Liver (tissue), 9 donors: ENCODE data around the gene VAT1. TPM values are rescaled to one million over a fixed set of nuclear protein-coding genes. Genes with fewer than 3 reads are reported as not detected.

Source experiments
- DNase-seq: peaks from one replicate; pipeline ENCODE4 v3.0.0-alpha.2; 2017; ENCODE audit warnings: low spot score
- H3K27ac ChIP-seq, 2 donors: one replicate each; pipeline ENCODE4 v1.7.0; 2013; ENCODE audit warnings: inconsistent platforms in 2 of 2, low read length in 2 of 2, control low read depth in 1 of 2, low read depth in 1 of 2, mild to moderate bottlenecking in 1 of 2
- H3K27me3 ChIP-seq, 4 donors: one replicate each; pipeline versions ENCODE4 v1.6.1 to v1.7.0; 2013; ENCODE audit warnings: low read length in 3 of 4, inconsistent platforms in 1 of 4, mild to moderate bottlenecking in 1 of 4, moderate library complexity in 1 of 4; ENCODE audit not compliant: control insufficient read depth in 4 of 4, insufficient read depth in 4 of 4
- H3K36me3 ChIP-seq, 4 donors: one replicate each; pipeline versions ENCODE4 v1.6.1 to v1.7.0; 2013; ENCODE audit warnings: low read length in 3 of 4, mild to moderate bottlenecking in 3 of 4, low read depth in 1 of 4, moderate library complexity in 1 of 4; ENCODE audit not compliant: control insufficient read depth in 4 of 4, insufficient read depth in 3 of 4
- H3K4me1 ChIP-seq, 4 donors: one replicate each; pipeline versions ENCODE4 v1.6.1 to v1.7.0; 2013; ENCODE audit warnings: low read length in 3 of 4, mild to moderate bottlenecking in 3 of 4, moderate library complexity in 1 of 4; ENCODE audit not compliant: control insufficient read depth in 4 of 4, insufficient read depth in 4 of 4
- H3K4me3 ChIP-seq, 3 donors: one replicate each; pipeline versions ENCODE4 v1.6.1 to v1.7.0; 2013; ENCODE audit warnings: low read length in 3 of 3, control low read depth in 1 of 3, low read depth in 1 of 3, mild to moderate bottlenecking in 1 of 3
- H3K9ac ChIP-seq, 2 donors: one replicate each; pipeline ENCODE4 v1.7.0; 2013; ENCODE audit warnings: low read length in 2 of 2, mild to moderate bottlenecking in 2 of 2, moderate library complexity in 2 of 2, control low read depth in 1 of 2, low read depth in 1 of 2
- H3K9me3 ChIP-seq, 4 donors: one replicate each; pipeline versions ENCODE4 v1.6.1 to v1.7.0; 2013; ENCODE audit warnings: low read length in 3 of 4; ENCODE audit not compliant: control insufficient read depth in 4 of 4
- ATF3 ChIP-seq: IDR thresholded peaks from 2 replicates; pipeline ENCODE4 v1.6.1; 2016; ENCODE audit warnings: antibody characterized with exemption
- CTCF ChIP-seq: fragments of 150-350 bp; IDR thresholded peaks from 2 replicates; pipeline ENCODE4 v1.5.1; 2017; ENCODE audit warnings: improper control_type of control experiment, low read depth, low read length; ENCODE audit not compliant: missing input control
- EGR1 ChIP-seq, 2 donors: IDR thresholded peaks; 2 replicates each; pipeline ENCODE4 v1.6.1; 2016 to 2018; ENCODE audit warnings: antibody characterized with exemption in 2 of 2, low read depth in 2 of 2
- FOXA1 ChIP-seq: IDR thresholded peaks from 2 replicates; pipeline ENCODE4 v1.6.1; 2016; ENCODE audit warnings: antibody characterized with exemption
- FOXA2 ChIP-seq: IDR thresholded peaks from 2 replicates; pipeline ENCODE4 v1.6.1; 2016; ENCODE audit warnings: antibody characterized with exemption
- GABPA ChIP-seq, 2 donors: IDR thresholded peaks in 1 of 2; conservative IDR thresholded peaks in 1 of 2; 2 replicates each; pipeline ENCODE4 v1.6.1; 2016; ENCODE audit warnings: antibody characterized with exemption in 2 of 2, mild to moderate bottlenecking in 1 of 2, moderate library complexity in 1 of 2
- JUND ChIP-seq, 2 donors: IDR thresholded peaks; 2 replicates each; pipeline ENCODE4 v1.6.1; 2016; ENCODE audit warnings: antibody characterized with exemption in 2 of 2
- NR2F2 ChIP-seq: IDR thresholded peaks from 2 replicates; pipeline ENCODE4 v1.6.1; 2016; ENCODE audit warnings: antibody characterized with exemption
- RAD21 ChIP-seq, 2 donors: IDR thresholded peaks; 2 replicates each; pipeline ENCODE4 v1.6.1; 2016; ENCODE audit warnings: antibody characterized with exemption in 2 of 2, mild to moderate bottlenecking in 2 of 2
- REST ChIP-seq: IDR thresholded peaks from 2 replicates; pipeline ENCODE4 v1.6.1; 2016; ENCODE audit warnings: antibody characterized with exemption, mild to moderate bottlenecking
- RXRA ChIP-seq, 2 donors: IDR thresholded peaks; 2 replicates each; pipeline ENCODE4 v1.6.1; 2017 to 2018; ENCODE audit warnings: antibody characterized with exemption in 2 of 2, mild to moderate bottlenecking in 1 of 2
- SP1 ChIP-seq: IDR thresholded peaks from 2 replicates; pipeline ENCODE4 v1.6.1; 2018; ENCODE audit warnings: antibody characterized with exemption, mild to moderate bottlenecking
- TAF1 ChIP-seq: conservative IDR thresholded peaks from 2 replicates; pipeline ENCODE4 v1.6.1; 2016; ENCODE audit warnings: antibody characterized with exemption, mild to moderate bottlenecking
- YY1 ChIP-seq: IDR thresholded peaks from 2 replicates; pipeline ENCODE4 v1.6.1; 2016; ENCODE audit warnings: antibody characterized with exemption, mild to moderate bottlenecking
- ZBTB33 ChIP-seq: IDR thresholded peaks from 2 replicates; pipeline ENCODE4 v1.6.1; 2016; ENCODE audit warnings: antibody characterized with exemption
- WGBS: extraction: QIAGEN DNeasy Blood & Tissue Kit; methylation state at CpG from one replicate; pipeline ENCODE4 v1.1.7; 2013; 5-methylcytosine and 5-hydroxymethylcytosine counted together
- polyA plus RNA-seq, 2 donors: library from polyadenylated mRNA; stranded (reverse) in 1 of 2; unstranded in 1 of 2; fragments of 200-250 nt in 1 of 2; fragments of >200 nt in 1 of 2; fragmentation: Nextera tagmentation in 1 of 2; extraction: Ambion mirVana in 1 of 2; gene quantifications; one replicate each; pipeline versions ENCODE4 v1.2.1 to v1.2.3, GENCODE V29; 2013 to 2015
- total RNA-seq, 2 donors: library from RNA; depleted of rRNA; stranded (reverse); fragments of >200 nt; gene quantifications; one replicate each; pipeline ENCODE4 v1.2.3, GENCODE V29; 2014
- TF ChIP-seq, protein P1 (sequence below): IDR thresholded peaks from 2 replicates; pipeline ENCODE4 v1.6.1; 2016; ENCODE audit warnings: antibody characterized with exemption
- donor health status: healthy.
- donor health status: healthy.
- donor health status: healthy.
- donor health status: healthy.
- donor health status: healthy.

VAT1 gene
- total and polyA plus RNA-seq, 4 donors: 16.3 to 38.8 (median 25.4) TPM

- TF ChIP-seq CTCF: peak; percentile 97
- peak; percentile 85 to 95 for TF ChIP-seq JUND (IDR thresholded peaks at IDR 0.05)
- peak; percentile 99 for TF ChIP-seq NR2F2
- peak; percentile 94 for TF ChIP-seq ZBTB33
- TF ChIP-seq FOXA2: peak; percentile 58
Measured at GRCh38 chr17:42997984-42998938, 23.9 kb downstream of the VAT1 start, which contains the start of gene RPL27 (continued).

DNA sequence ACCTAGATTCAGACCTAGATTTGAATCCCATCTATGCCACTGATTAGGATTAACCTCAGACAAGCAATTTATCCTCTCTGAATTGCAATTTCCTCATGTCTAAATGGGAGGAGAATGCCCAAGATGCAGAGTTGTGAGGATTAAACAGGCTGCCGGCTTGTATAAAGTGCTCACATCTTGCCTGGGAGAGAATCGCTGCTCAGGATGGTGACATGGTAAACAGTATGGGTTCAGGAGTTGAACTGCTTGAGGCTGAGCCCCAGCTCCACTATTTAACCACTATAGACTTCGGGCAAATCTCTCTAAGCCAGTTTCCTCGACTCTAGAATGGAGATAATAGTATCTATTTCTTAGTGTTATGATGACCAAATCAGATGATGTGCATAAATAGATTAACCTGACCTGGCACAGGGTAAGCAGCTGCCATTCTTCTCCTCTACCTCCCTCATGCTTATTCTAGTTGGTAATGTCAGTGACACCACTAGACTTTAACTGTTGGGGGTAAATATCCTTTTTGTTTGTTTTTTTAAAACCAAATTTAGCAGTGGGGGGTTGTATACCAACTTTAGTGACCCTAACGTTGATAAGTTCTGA, 24.7 kb downstream of the VAT1 start:
- peak overlapping the region; percentile 61 to 62 for H3K27ac ChIP-seq
- peaks cover 8 to 19% (median 15%) of the 10 kb centered on the region in 4 donors for H3K4me1 ChIP-seq
- no peaks in the 10 kb centered on the region for H3K27me3 ChIP-seq
- no peak for TF ChIP-seq FOXA2
- no peak for TF ChIP-seq RXRA (IDR thresholded peaks at IDR 0.05)
- no peak for TF ChIP-seq FOXA1
- no peak for TF ChIP-seq CTCF
- TF ChIP-seq ATF3: no peak
- TF ChIP-seq, protein P1, sequence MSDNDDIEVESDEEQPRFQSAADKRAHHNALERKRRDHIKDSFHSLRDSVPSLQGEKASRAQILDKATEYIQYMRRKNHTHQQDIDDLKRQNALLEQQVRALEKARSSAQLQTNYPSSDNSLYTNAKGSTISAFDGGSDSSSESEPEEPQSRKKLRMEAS: no peak
- no peak for TF ChIP-seq SP1
- TF ChIP-seq GABPA (IDR thresholded peaks at IDR 0.05 in 1 of 2, conservative IDR thresholded peaks at IDR 0.05 in 1 of 2): no peak
- TF ChIP-seq REST: no peak
- no peak for TF ChIP-seq YY1
- TF ChIP-seq TAF1: no peak
- TF ChIP-seq JUND (IDR thresholded peaks at IDR 0.05): no peak
- TF ChIP-seq ZBTB33: no peak
- TF ChIP-seq EGR1 (IDR thresholded peaks at IDR 0.05; ENCODE audit: low read depth in 2 of 2): no peak
- no peak for TF ChIP-seq RAD21 (IDR thresholded peaks at IDR 0.05)
- no peaks in the 10 kb centered on the region for H3K9me3 ChIP-seq
- peak overlapping the region; percentile 19 to 73 for H3K9ac ChIP-seq
- H3K36me3 ChIP-seq: peaks cover 4 to 25% (median 14%) of the 10 kb centered on the region in 4 donors
- peak overlapping the region in 2 of 3 donors; percentile 2 to 14 for H3K4me3 ChIP-seq
- WGBS: 9% methylated on average over 5 of the region's 5 CpGs
- no peak for DNase-seq
